Measurements from ENCODE around the gene POLQ. TPM values are rescaled to one million over a fixed set of nuclear protein-coding genes. Genes with fewer than 3 reads are reported as not detected.
A peak's percentile ranks its signal among the peaks of the same experiment; 100 is the strongest.

POLQ gene
- total RNA-seq, 6 experiments from 2014 or later = 3.3 to 7.7 (median 7.0) TPM

- no peaks in the 10 kb centered on the region for H3K27me3 Mint-ChIP-seq (ENCODE audit: insufficient read depth)
- no peaks in the 10 kb centered on the region; the same call in 1 of the 2 replicates for H3K4me1 Mint-ChIP-seq (ENCODE audit: low read depth)
- no peak for TF ChIP-seq CTCF (IDR thresholded peaks at IDR 0.05)
- DNase-seq = no peak
- no peaks in the 10 kb centered on the region for H3K9me3 Mint-ChIP-seq
- peaks cover 6% of the 10 kb centered on the region; the same call in 1 of the 2 replicates for H3K36me3 Mint-ChIP-seq (ENCODE audit: low read depth)
- no peak overlapping the region for H3K27ac Mint-ChIP-seq
- no peak overlapping the region for H3K4me3 Mint-ChIP-seq
Observed at GRCh38 chr3:121531269-121531668, 14.5 kb downstream of the POLQ start.

GRCh38 chr3:121529308-121529707 is 16.5 kb downstream of the POLQ start:
- peak; percentile 80 for TF ChIP-seq CTCF (IDR thresholded peaks at IDR 0.05)
- H3K4me1 Mint-ChIP-seq (ENCODE audit: low read depth) = peaks cover 6% of the 10 kb centered on the region; the same call in 1 of the 2 replicates

GRCh38 chr3:121520510-121520909 is 25.3 kb downstream of the POLQ start:
- no peak overlapping the region for H3K4me3 Mint-ChIP-seq
- peaks cover 27% of the 10 kb centered on the region; the same call in 1 of the 2 replicates for H3K36me3 Mint-ChIP-seq (ENCODE audit: low read depth)
- no peak for DNase-seq
- no peak overlapping the region for H3K27ac Mint-ChIP-seq
- H3K4me1 Mint-ChIP-seq (ENCODE audit: low read depth) = peaks cover 9% of the 10 kb centered on the region
- H3K27me3 Mint-ChIP-seq (ENCODE audit: insufficient read depth) = no peaks in the 10 kb centered on the region
- TF ChIP-seq CTCF (IDR thresholded peaks at IDR 0.05) = no peak
- H3K9me3 Mint-ChIP-seq = no peaks in the 10 kb centered on the region

More at GRCh38 chr3:121529308-121529707, 16.5 kb downstream of the POLQ start:
- peak; percentile 22 for DNase-seq
- Mint-ChIP-seq H3K36me3 (ENCODE audit: low read depth) (peaks cover 13% of the 10 kb centered on the region; the same call in 1 of the 2 replicates), H3K9me3 (no peaks in the 10 kb centered on the region), H3K27me3 (ENCODE audit: insufficient read depth) (no peaks in the 10 kb centered on the region), H3K4me3 (no peak overlapping the region), H3K27ac (no peak overlapping the region)

- Mint-ChIP-seq H3K27me3 (ENCODE audit: insufficient read depth) (no peaks in the 10 kb centered on the region), H3K4me1 (ENCODE audit: low read depth) (peaks cover 8% of the 10 kb centered on the region), H3K9me3 (no peaks in the 10 kb centered on the region), H3K4me3 (no peak overlapping the region), H3K36me3 (ENCODE audit: low read depth) (peaks cover 27% of the 10 kb centered on the region; the same call in 1 of the 2 replicates), H3K27ac (no peak overlapping the region)
- DNase-seq = no peak
- no peak for TF ChIP-seq CTCF (IDR thresholded peaks at IDR 0.05)
Observed at GRCh38 chr3:121517953-121518655, 27.7 kb downstream of the POLQ start.

- H3K27ac Mint-ChIP-seq = no peak overlapping the region
- no peak overlapping the region for H3K4me3 Mint-ChIP-seq
- H3K27me3 Mint-ChIP-seq (ENCODE audit: insufficient read depth) = no peaks in the 10 kb centered on the region
- H3K9me3 Mint-ChIP-seq = no peaks in the 10 kb centered on the region
- peaks cover 8% of the 10 kb centered on the region for H3K4me1 Mint-ChIP-seq (ENCODE audit: low read depth)
- DNase-seq = no peak
- H3K36me3 Mint-ChIP-seq (ENCODE audit: low read depth) = peaks cover 27% of the 10 kb centered on the region; the same call in 1 of the 2 replicates
- TF ChIP-seq CTCF (IDR thresholded peaks at IDR 0.05) = no peak
Observed at GRCh38 chr3:121515862-121516261, 29.9 kb downstream of the POLQ start.

Data from HFFc6 (cell line).